ENCODE measurements around the gene YAP1. TPM values are rescaled to one million over a fixed set of nuclear protein-coding genes. Genes with fewer than 3 reads are reported as not detected.

YAP1 gene
- total and polyA plus RNA-seq, 5 donors, result 32.0 to 112 (median 103) TPM

GRCh38 chr11:102201776-102202175, 91.5 kb downstream of the YAP1 start:
- over 99% methylated on average over 2 of the region's 2 CpGs for WGBS
- intact Hi-C loops (cut with DNase I), result no loop called here
- Histone ChIP-seq H3K27ac (ENCODE audit: low read length) (no peak overlapping the region), H3K4me3 (ENCODE audit: low read length) (no peak overlapping the region), H3K4me1 (ENCODE audit: control insufficient read depth, insufficient read depth, low read length) (no peaks in the 10 kb centered on the region), H3K9me3 (ENCODE audit: control insufficient read depth, low read length) (no peaks in the 10 kb centered on the region), H3K27me3 (ENCODE audit: control insufficient read depth, insufficient read depth) (no peaks in the 10 kb centered on the region)
- ATAC-seq (no peak), DNase-seq (no peak)

GRCh38 chr11:102202972-102203371, 92.7 kb downstream of the YAP1 start:
- Histone ChIP-seq H3K4me1 (ENCODE audit: control insufficient read depth, insufficient read depth, low read length) (no peaks in the 10 kb centered on the region), H3K9me3 (ENCODE audit: control insufficient read depth, low read length) (no peaks in the 10 kb centered on the region), H3K4me3 (ENCODE audit: low read length) (no peak overlapping the region), H3K27me3 (ENCODE audit: control insufficient read depth, insufficient read depth) (no peaks in the 10 kb centered on the region), H3K27ac (ENCODE audit: low read length) (no peak overlapping the region)
- intact Hi-C loops (cut with DNase I), result no loop called here
- no peak for ATAC-seq
- 86% methylated on average over 3 of the region's 3 CpGs for WGBS
- no peak for DNase-seq

GRCh38 chr11:102204174-102204573, 93.9 kb downstream of the YAP1 start:
- Histone ChIP-seq H3K27me3 (ENCODE audit: control insufficient read depth, insufficient read depth) (no peaks in the 10 kb centered on the region), H3K4me3 (ENCODE audit: low read length) (no peak overlapping the region), H3K4me1 (ENCODE audit: control insufficient read depth, insufficient read depth, low read length) (no peaks in the 10 kb centered on the region), H3K9me3 (ENCODE audit: control insufficient read depth, low read length) (no peaks in the 10 kb centered on the region), H3K27ac (ENCODE audit: low read length) (no peak overlapping the region)
- no peak for DNase-seq
- intact Hi-C loops (cut with DNase I), result no loop called here
- 50% methylated on average over 2 of the region's 2 CpGs for WGBS
- ATAC-seq, result no peak

GRCh38 chr11:102205805-102206204, 95.6 kb downstream of the YAP1 start:
- H3K4me3 ChIP-seq (ENCODE audit: low read length), result no peak overlapping the region
- DNase-seq, result peak in 1 of 3 donors; percentile 29
- no peak overlapping the region for H3K27ac ChIP-seq (ENCODE audit: low read length)
- no peaks in the 10 kb centered on the region for H3K27me3 ChIP-seq (ENCODE audit: control insufficient read depth, insufficient read depth)
- no peaks in the 10 kb centered on the region for H3K9me3 ChIP-seq (ENCODE audit: control insufficient read depth, low read length)
- intact Hi-C loops (cut with DNase I), result no loop called here
- 90% methylated on average over 4 of the region's 4 CpGs for whole genome bisulfite sequencing
- no peak for ATAC-seq
- no peaks in the 10 kb centered on the region for H3K4me1 ChIP-seq (ENCODE audit: control insufficient read depth, insufficient read depth, low read length)

GRCh38 chr11:102208835-102209234, 98.6 kb downstream of the YAP1 start:
- Histone ChIP-seq H3K27me3 (ENCODE audit: control insufficient read depth, insufficient read depth) (no peaks in the 10 kb centered on the region), H3K4me1 (ENCODE audit: control insufficient read depth, insufficient read depth, low read length) (no peaks in the 10 kb centered on the region), H3K9me3 (ENCODE audit: control insufficient read depth, low read length) (no peaks in the 10 kb centered on the region), H3K4me3 (ENCODE audit: low read length) (no peak overlapping the region), H3K27ac (ENCODE audit: low read length) (no peak overlapping the region)
- DNase-seq (no peak), ATAC-seq (no peak)
- 92% methylated on average over 2 of the region's 2 CpGs for WGBS
- intact Hi-C loops (cut with DNase I), result no loop called here

- DNase-seq (no peak), ATAC-seq (peak in 1 of 2 donors; percentile 45)
- H3K27ac ChIP-seq (ENCODE audit: low read length), result no peak overlapping the region
- no peak overlapping the region for H3K4me3 ChIP-seq (ENCODE audit: low read length)
- H3K9me3 ChIP-seq (ENCODE audit: control insufficient read depth, low read length), result no peaks in the 10 kb centered on the region
- intact Hi-C loops (cut with DNase I), result no loop called here
- H3K4me1 ChIP-seq (ENCODE audit: control insufficient read depth, insufficient read depth, low read length), result no peaks in the 10 kb centered on the region
- H3K27me3 ChIP-seq (ENCODE audit: control insufficient read depth, insufficient read depth), result no peaks in the 10 kb centered on the region
Measured at GRCh38 chr11:102214623-102215022, 104.4 kb downstream of the YAP1 start.

- no peak overlapping the region for H3K27ac ChIP-seq (ENCODE audit: low read length)
- intact Hi-C loops (cut with DNase I), result no loop called here
- H3K27me3 ChIP-seq (ENCODE audit: control insufficient read depth, insufficient read depth), result no peaks in the 10 kb centered on the region
- WGBS, result 40% methylated on average over 2 of the region's 2 CpGs
- DNase-seq (no peak), ATAC-seq (peak; percentile 35 to 46)
- no peak overlapping the region for H3K4me3 ChIP-seq (ENCODE audit: low read length)
- H3K4me1 ChIP-seq (ENCODE audit: control insufficient read depth, insufficient read depth, low read length), result peaks cover 1% of the 10 kb centered on the region
- H3K9me3 ChIP-seq (ENCODE audit: control insufficient read depth, low read length), result no peaks in the 10 kb centered on the region
Measured at GRCh38 chr11:102216433-102217075, 106.3 kb downstream of the YAP1 start.

- WGBS, result 90% methylated on average over 7 of the region's 7 CpGs
- DNase-seq, result no peak
- H3K9me3 ChIP-seq (ENCODE audit: control insufficient read depth, low read length), result no peaks in the 10 kb centered on the region
- intact Hi-C loops (cut with DNase I), result loop anchor here in 1 of 4 donors (10.0 kb wide), 1 partner anchor 106 kb away; the partner anchor contains the start of gene YAP1
- H3K27me3 ChIP-seq (ENCODE audit: control insufficient read depth, insufficient read depth), result no peaks in the 10 kb centered on the region
- H3K27ac ChIP-seq (ENCODE audit: low read length), result no peak overlapping the region
- ATAC-seq, result no peak
- no peak overlapping the region for H3K4me3 ChIP-seq (ENCODE audit: low read length)
- peaks cover 4% of the 10 kb centered on the region for H3K4me1 ChIP-seq (ENCODE audit: control insufficient read depth, insufficient read depth, low read length)
Measured at GRCh38 chr11:102220728-102221467, 110.7 kb downstream of the YAP1 start.

- DNase-seq (no peak), ATAC-seq (no peak)
- 30% methylated on average over 2 of the region's 2 CpGs for WGBS
- Histone ChIP-seq H3K27me3 (ENCODE audit: control insufficient read depth, insufficient read depth) (no peaks in the 10 kb centered on the region), H3K4me3 (ENCODE audit: low read length) (no peak overlapping the region), H3K27ac (ENCODE audit: low read length) (no peak overlapping the region), H3K4me1 (ENCODE audit: control insufficient read depth, insufficient read depth, low read length) (peaks cover 4% of the 10 kb centered on the region), H3K9me3 (ENCODE audit: control insufficient read depth, low read length) (no peaks in the 10 kb centered on the region)
- intact Hi-C loops (cut with DNase I), result loop anchor here in 1 of 4 donors (10.0 kb wide), 1 partner anchor 109 kb away; the partner anchor contains the start of gene YAP1
Measured at GRCh38 chr11:102223859-102224258, 113.6 kb downstream of the YAP1 start.

GRCh38 chr11:102225689-102226568, 115.7 kb downstream of the YAP1 start:
- intact Hi-C loops (cut with DNase I), result loop anchor here in 1 of 4 donors (10.0 kb wide), 1 partner anchor 111 kb away; the partner anchor contains the start of gene YAP1
- Histone ChIP-seq H3K9me3 (ENCODE audit: control insufficient read depth, low read length) (no peaks in the 10 kb centered on the region), H3K4me1 (ENCODE audit: control insufficient read depth, insufficient read depth, low read length) (peaks cover 4% of the 10 kb centered on the region), H3K27me3 (ENCODE audit: control insufficient read depth, insufficient read depth) (no peaks in the 10 kb centered on the region), H3K4me3 (ENCODE audit: low read length) (no peak overlapping the region), H3K27ac (ENCODE audit: low read length) (no peak overlapping the region)
- DNase-seq (no peak), ATAC-seq (no peak)
- WGBS, result 71% methylated on average over 4 of the region's 4 CpGs
